ENCODE data around the gene PARP9.
"Not testable (repeated sequence)": the region's sequence is repeated elsewhere in the genome, so short reads cannot be mapped to it uniquely, and the experiment has no call there.

The PARP9 gene

DNA sequence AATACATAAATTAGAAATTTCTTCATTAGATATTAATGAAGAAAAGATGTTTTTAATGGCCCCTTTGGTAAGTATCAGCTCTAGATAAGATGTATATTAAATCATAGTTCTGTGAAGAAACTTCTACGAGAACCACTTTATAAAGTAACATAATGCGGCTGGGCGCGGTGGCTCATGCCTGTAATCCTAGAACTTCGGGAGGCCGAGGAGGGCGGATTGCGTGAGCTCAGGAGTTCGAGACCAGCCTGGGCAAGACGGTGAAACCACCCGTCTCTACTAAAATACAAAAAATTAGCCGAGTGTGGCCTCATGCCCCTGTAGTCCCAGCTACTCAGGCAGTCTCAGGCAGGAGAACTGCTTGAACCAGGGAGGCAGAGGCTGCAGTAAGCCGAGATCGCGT is 51.8 kb downstream of the PARP9 start:
- no peak overlapping the region for H3K4me3 ChIP-seq (ENCODE audit: control insufficient read depth, low read depth, low read length)
- TF ChIP-seq, protein P1, sequence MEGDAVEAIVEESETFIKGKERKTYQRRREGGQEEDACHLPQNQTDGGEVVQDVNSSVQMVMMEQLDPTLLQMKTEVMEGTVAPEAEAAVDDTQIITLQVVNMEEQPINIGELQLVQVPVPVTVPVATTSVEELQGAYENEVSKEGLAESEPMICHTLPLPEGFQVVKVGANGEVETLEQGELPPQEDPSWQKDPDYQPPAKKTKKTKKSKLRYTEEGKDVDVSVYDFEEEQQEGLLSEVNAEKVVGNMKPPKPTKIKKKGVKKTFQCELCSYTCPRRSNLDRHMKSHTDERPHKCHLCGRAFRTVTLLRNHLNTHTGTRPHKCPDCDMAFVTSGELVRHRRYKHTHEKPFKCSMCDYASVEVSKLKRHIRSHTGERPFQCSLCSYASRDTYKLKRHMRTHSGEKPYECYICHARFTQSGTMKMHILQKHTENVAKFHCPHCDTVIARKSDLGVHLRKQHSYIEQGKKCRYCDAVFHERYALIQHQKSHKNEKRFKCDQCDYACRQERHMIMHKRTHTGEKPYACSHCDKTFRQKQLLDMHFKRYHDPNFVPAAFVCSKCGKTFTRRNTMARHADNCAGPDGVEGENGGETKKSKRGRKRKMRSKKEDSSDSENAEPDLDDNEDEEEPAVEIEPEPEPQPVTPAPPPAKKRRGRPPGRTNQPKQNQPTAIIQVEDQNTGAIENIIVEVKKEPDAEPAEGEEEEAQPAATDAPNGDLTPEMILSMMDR (IDR thresholded peaks at IDR 0.05; ENCODE audit: control insufficient read depth, insufficient read depth, low read depth, low read length, missing control alignments): no peak
- no peak for DNase-seq (ENCODE audit: low read depth)

DNA sequence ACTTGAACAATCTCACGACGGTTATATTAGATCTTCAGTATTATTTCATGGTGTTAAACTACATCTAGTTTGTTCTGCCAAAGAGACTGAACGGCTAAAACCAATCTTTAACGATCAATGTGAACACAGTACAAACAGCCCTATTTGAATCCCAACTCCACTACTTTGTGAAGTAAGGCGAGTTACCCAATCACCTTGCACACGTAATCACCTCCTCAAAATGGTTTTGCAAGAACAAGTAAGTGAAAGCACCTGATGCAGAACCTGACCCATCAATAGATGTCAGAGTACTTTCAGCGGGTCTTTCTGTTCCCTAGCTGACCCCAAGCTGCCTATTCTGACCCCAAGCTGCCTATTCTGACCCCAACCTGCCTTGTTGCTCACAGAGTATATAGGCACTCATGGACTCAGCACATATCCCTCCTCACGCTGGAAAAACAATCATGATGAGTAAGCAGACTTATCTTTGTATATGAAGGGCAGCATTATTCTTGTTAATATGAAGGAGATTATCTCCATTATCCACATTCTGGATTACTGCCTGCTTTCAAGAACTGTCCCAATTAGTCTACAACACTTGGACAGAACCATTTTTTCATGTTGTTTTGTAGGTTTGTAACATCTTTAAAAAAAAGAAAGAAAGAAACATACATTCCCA is 53.1 kb downstream of the PARP9 start:
- TF ChIP-seq, protein P1 (IDR thresholded peaks at IDR 0.05; ENCODE audit: control insufficient read depth, insufficient read depth, low read depth, low read length, missing control alignments): no peak
- no peak overlapping the region for H3K4me3 ChIP-seq (ENCODE audit: control insufficient read depth, low read depth, low read length)
- DNase-seq (ENCODE audit: low read depth): no peak

DNA sequence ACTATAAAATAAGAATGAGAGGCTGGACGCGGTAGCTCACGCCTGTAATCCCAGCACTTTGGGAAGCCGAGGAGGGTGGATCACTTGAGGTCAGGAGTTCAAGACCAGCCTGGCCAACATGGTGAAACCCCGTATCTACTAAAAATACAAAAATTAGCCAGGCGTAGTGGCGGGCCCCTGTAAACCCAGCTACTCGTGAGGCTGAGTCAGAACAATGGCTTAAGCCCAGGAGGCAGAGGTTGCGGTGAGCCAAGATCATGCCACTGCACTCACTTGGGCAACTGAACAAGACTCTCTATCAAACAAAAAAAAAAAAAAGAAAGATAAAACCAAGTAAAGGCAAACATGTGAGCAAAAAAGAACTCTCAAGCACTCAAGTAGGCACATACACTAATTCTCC is 55.2 kb downstream of the PARP9 start:
- DNase-seq (ENCODE audit: low read depth); H3K4me3 ChIP-seq (ENCODE audit: control insufficient read depth, low read depth, low read length): not testable (repeated sequence)

DNA sequence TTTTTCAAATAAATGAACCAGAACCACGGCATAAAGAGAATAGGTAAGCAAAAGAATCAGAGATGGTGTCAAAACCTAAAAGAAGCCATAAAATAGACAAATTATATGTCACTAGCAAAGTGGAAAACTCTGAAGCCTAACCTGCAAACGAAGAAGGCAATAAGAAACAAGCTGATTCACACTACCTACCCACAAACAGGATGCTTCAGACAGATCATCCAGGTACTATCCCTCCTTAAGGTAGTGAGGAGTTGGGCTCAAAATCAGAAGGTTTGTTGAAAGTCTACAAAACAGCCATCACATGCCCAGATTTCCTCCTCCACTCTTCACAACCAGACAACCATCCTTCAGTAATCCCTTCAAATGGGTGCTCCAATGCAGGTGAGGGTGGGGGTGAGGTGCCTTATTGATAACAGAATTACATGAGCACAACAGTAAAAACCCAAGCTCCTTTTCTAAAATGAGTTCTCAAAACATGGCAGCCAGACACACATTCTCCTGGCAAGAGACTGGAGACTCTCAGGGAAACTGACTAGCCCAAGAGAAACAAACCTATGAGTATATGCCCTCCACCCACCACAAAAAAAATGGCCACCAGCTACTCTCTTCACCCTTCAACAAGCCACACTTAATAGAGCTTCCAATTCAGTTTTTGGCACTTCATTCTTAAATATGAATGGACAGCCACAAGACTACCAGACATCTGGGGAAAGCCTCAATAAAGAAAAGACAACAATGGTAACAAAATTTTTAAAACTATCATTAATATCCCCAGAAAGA is 55.8 kb downstream of the PARP9 start:
- TF ChIP-seq, protein P1 (IDR thresholded peaks at IDR 0.05; ENCODE audit: control insufficient read depth, insufficient read depth, low read depth, low read length, missing control alignments): no peak
- H3K4me3 ChIP-seq (ENCODE audit: control insufficient read depth, low read depth, low read length): no peak overlapping the region
- no peak for DNase-seq (ENCODE audit: low read depth)

DNA sequence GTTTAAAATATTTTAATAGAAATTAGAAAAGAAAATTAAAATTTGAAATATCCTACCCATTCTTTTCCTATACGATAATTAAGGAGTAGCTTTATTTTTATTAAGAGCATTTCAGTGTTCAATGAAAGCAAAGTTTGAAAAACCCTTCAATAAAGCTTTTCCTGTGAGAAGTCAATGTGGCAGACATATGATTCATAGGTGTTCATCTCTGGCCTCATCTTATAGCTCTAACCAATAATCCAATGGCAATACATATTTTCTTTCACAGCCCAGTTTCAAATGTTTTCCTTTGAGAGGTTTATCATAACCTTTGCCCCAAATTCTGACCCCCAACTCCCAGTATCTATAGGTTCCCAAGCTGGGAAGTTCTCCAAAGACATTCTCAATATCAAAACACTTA is 57.6 kb downstream of the PARP9 start:
- H3K4me3 ChIP-seq (ENCODE audit: control insufficient read depth, low read depth, low read length): no peak overlapping the region
- no peak for DNase-seq (ENCODE audit: low read depth)
- TF ChIP-seq, protein P1 (IDR thresholded peaks at IDR 0.05; ENCODE audit: control insufficient read depth, insufficient read depth, low read depth, low read length, missing control alignments): no peak

DNA sequence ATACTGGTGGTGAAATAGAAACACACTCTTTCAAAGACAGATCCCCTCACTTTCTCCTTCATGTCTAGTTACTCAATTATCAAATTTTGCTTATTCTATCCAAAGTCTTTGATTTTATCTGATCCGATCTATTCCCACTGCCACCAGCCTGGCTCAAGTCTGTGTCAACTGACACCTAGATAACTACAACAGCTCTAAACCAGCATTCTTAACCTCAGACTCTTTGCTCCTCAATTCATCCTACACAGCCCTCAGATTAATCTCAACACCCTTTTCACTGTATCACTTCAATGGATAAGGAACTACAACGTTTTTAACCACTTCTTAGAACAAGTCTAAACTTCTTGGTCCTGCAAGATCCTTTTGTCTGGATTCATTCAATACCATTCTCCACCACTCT is 58.4 kb downstream of the PARP9 start:
- no peak for DNase-seq (ENCODE audit: low read depth)
- TF ChIP-seq, protein P1 (IDR thresholded peaks at IDR 0.05; ENCODE audit: control insufficient read depth, insufficient read depth, low read depth, low read length, missing control alignments): no peak
- no peak overlapping the region for H3K4me3 ChIP-seq (ENCODE audit: control insufficient read depth, low read depth, low read length)

DNA sequence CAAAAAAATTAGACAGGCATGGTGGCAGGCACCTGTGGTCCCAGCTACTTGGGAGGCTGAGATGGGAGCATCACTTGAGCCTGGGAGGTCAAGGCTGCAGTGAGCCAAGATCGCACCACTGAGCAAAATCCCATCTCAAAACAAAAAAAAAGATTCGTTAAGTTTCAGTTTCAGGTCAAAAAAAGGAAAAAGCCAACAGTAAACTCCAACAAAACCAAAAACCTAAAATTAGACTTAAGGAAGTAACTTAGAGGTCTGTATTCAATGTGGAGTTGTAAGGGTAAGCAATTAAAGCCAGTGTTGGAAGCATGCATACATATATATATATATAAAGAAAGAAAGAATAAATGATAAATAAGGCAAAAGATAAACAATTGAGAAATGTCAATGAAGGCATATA is 61.2 kb downstream of the PARP9 start:
- TF ChIP-seq, protein P1 (IDR thresholded peaks at IDR 0.05; ENCODE audit: control insufficient read depth, insufficient read depth, low read depth, low read length, missing control alignments): no peak
- no peak for DNase-seq (ENCODE audit: low read depth)
- H3K4me3 ChIP-seq (ENCODE audit: control insufficient read depth, low read depth, low read length): no peak overlapping the region

Measured in AG09309 (cell line).